H1 (cell line): ENCODE results near the gene TOP1.

Source experiments
- CTCF ChIP-seq, 3 experiments: IDR thresholded peaks; 1 replicate in 2 of 3; 2 replicates in 1 of 3; pipeline versions ENCODE4 v1.5.1 to v1.6.1; 2011; ENCODE audit warnings: low read length in 3 of 3, mild to moderate bottlenecking in 3 of 3, inconsistent platforms in 2 of 3, low read depth in 1 of 3, moderate library complexity in 1 of 3; ENCODE audit not compliant: insufficient read depth in 1 of 3; ENCODE audit errors: control extremely low read depth in 1 of 3
- EZH2 ChIP-seq: fragments of 200-600 bp; sonication (generic); IDR thresholded peaks from 2 replicates; pipeline ENCODE4 v1.7.1; 2012; ENCODE audit warnings: low read depth, mild to moderate bottlenecking, moderate library complexity, low read length, inconsistent platforms; ENCODE audit not compliant: severe bottlenecking
- NRF1 ChIP-seq: IDR thresholded peaks from 2 replicates; pipeline ENCODE4 v1.6.1; 2011; ENCODE audit warnings: mild to moderate bottlenecking, low read depth, low read length, improper control_type of control experiment
- POLR2A ChIP-seq, 2 experiments: IDR thresholded peaks; 1 replicate in 1 of 2; 2 replicates in 1 of 2; pipeline ENCODE4 v1.6.1; 2011; ENCODE audit warnings: low read depth in 2 of 2, low read length in 2 of 2, mild to moderate bottlenecking in 2 of 2; ENCODE audit errors: control extremely low read depth in 1 of 2
- RAD21 ChIP-seq, 2 experiments: IDR thresholded peaks in 1 of 2; conservative IDR thresholded peaks in 1 of 2; 2 replicates each; pipeline ENCODE4 v1.6.1; 2011; ENCODE audit warnings: low read depth in 2 of 2, low read length in 2 of 2, improper control_type of control experiment in 1 of 2, inconsistent platforms in 1 of 2, mild to moderate bottlenecking in 1 of 2, moderate library complexity in 1 of 2
- RNF2 ChIP-seq: fragments of 200-900, 300-1000 bp; sonication (generic); IDR thresholded peaks from 2 replicates; pipeline ENCODE4 v1.7.1; 2016; ENCODE audit warnings: borderline replicate concordance, low read depth, mild to moderate bottlenecking, antibody characterized with exemption, low read length; ENCODE audit not compliant: poor library complexity, severe bottlenecking; ENCODE audit errors: missing control alignments
- SIRT6 ChIP-seq: IDR thresholded peaks from one replicate; pipeline ENCODE4 v1.7.1; 2012; ENCODE audit warnings: low read length, inconsistent platforms
- SP2 ChIP-seq: IDR thresholded peaks from 2 replicates; pipeline ENCODE4 v1.6.1; 2012; ENCODE audit warnings: mild to moderate bottlenecking, low read length, inconsistent platforms
- SRF ChIP-seq: IDR thresholded peaks from 2 replicates; pipeline ENCODE4 v1.6.1; 2011; ENCODE audit warnings: mild to moderate bottlenecking, low read depth, low read length, moderate library complexity
- TEAD4 ChIP-seq: IDR thresholded peaks from 2 replicates; pipeline ENCODE4 v1.6.1; 2012; ENCODE audit warnings: low read depth, low read length, inconsistent platforms, mixed read lengths
- TF ChIP-seq, protein P1 (sequence below): IDR thresholded peaks from 2 replicates; pipeline ENCODE4 v1.6.1; 2012; ENCODE audit warnings: low read length, inconsistent platforms
- TF ChIP-seq, protein P2 (sequence below): IDR thresholded peaks from 2 replicates; pipeline ENCODE4 v1.6.1; 2011; ENCODE audit warnings: low read length, improper control_type of control experiment

DNA sequence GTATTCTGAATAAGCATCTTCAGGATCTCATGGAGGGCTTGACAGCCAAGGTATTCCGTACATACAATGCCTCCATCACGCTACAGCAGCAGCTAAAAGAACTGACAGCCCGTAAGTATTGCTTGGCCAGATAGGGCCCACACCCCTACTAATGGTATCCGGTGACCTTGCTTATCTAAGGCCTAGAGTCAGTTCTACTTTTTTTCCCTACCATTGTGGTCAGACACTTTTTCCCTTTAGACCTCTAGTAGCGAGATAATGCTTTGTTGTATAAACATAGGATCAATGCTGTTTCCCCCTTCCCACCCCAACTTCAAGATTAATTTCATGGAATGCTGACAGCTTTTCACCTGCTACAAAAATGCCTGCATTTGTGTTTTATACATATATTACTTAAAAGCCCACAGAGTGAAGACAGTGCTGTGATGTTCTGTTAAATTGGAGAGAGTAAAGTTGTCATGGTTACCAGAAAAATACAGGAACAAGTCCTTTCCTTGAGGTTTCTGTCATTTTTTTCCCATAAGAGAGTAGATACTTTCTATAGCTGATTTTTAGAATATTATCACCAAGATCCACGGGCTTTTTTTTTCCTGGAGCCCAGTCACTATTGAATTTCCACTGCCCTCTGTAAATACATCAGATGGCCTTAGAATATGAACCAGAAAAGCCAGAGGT is 87.8 kb downstream of the TOP1 start:
- TF ChIP-seq POLR2A (IDR thresholded peaks at IDR 0.05; ENCODE audit: control extremely low read depth in 1 of 2, low read depth in 2 of 2, low read length in 2 of 2) (no peak), SRF (no peak), CTCF (IDR thresholded peaks at IDR 0.05; ENCODE audit: control extremely low read depth in 1 of 3, insufficient read depth in 1 of 3, low read depth in 1 of 3, low read length in 3 of 3) (no peak), SIRT6 (no peak), EZH2 (no peak), RAD21 (IDR thresholded peaks at IDR 0.05 in 1 of 2, conservative IDR thresholded peaks at IDR 0.05 in 1 of 2; ENCODE audit: low read depth in 2 of 2, low read length in 2 of 2) (no peak), TEAD4 (no peak), RNF2 (no peak), NRF1 (no peak), SP2 (no peak)
- TF ChIP-seq, protein P1, sequence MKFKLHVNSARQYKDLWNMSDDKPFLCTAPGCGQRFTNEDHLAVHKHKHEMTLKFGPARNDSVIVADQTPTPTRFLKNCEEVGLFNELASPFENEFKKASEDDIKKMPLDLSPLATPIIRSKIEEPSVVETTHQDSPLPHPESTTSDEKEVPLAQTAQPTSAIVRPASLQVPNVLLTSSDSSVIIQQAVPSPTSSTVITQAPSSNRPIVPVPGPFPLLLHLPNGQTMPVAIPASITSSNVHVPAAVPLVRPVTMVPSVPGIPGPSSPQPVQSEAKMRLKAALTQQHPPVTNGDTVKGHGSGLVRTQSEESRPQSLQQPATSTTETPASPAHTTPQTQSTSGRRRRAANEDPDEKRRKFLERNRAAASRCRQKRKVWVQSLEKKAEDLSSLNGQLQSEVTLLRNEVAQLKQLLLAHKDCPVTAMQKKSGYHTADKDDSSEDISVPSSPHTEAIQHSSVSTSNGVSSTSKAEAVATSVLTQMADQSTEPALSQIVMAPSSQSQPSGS: no peak
- TF ChIP-seq, protein P2, sequence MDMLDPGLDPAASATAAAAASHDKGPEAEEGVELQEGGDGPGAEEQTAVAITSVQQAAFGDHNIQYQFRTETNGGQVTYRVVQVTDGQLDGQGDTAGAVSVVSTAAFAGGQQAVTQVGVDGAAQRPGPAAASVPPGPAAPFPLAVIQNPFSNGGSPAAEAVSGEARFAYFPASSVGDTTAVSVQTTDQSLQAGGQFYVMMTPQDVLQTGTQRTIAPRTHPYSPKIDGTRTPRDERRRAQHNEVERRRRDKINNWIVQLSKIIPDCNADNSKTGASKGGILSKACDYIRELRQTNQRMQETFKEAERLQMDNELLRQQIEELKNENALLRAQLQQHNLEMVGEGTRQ: no peak
